Activated gamma-delta T cell (primary cell): ENCODE results near the gene FBXO47.
A peak's percentile ranks its signal among the peaks of the same experiment; 100 is the strongest.

ENCODE experiments used
- DNase-seq: peaks from one replicate; lab custom pipeline; 2025; lab: John Stamatoyannopoulos, UW
- total RNA-seq, 2 donors: gene quantifications; one replicate each; lab custom pipeline; 2026; lab: John Stamatoyannopoulos, UW

The FBXO47 gene, protein sequence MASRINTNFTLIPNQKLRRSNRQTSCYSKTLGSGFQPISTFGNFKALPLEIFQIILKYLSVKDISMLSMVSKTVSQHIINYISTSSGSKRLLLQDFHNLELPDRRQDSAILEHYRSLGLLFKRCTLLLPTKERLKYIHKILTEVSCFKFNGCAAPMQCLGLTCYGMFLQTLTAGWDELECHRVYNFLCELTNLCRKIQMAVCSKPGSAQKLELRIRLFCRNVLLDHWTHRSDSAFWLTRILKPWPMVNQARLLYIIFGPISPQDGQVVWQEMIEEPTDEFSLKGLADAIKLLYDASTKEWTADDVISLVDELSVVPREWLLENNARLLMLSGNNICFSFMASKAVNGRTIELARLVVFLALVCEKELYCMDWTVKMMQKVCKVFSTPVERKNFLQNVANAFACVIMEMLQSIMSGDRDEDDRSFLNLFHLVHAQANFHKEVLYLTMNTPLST
- 0 to 0.05 reads per million in 2 donors for total RNA-seq

- peak; percentile 34 for DNase-seq
These were observed at the start of gene FBXO47 for GRCh38 chr17:38967290-38967738. FBXO47 (minus strand) TSS chr17:38967403; CDS start chr17:38963025, 4,378 bp downstream.

DNA sequence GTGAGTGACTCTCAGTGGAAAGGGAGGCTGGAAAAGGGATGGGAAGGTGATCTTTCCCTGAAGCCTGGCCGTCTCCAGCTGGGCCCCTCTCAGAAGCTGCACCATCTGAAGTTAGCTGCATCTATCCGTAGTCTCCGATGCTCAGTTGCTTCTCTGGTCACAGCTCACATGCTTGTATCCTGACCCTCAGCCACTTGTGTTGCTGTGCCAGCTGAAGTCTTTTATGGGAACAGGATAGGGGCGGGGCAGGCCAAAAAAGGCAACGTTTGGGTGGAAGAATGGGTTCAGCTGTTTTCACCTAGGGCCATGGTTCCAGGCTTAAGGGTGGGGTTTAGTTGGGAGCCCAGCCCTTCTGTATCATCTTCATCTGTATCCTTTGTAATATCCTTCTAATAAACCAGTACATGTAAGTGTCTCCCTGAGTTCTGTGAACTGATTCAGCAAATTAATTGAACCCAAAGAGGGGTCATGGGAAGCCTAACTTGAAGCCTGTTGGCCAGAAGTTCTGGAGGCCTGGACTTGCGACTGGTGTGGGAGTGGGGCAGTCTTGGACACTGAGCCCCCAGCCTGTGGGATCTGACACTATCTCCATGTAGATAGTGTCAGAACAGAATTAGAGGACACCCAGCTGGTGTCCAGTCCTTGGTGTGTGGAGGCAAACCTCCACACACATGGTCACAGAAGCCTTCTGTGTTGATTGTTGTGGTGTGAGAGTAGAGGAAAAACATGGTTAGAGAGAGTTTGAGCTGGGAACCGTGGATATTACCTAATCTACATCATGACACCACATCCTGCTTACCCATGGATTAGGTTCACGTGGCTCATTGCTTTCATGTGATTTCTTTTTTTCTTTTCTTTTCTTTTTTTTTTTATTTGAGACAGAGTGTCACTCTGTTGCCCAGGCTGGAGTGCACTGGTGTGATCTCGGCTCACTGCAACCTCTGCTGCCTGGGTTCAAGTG, 49.3 kb upstream of the FBXO47 start:
- no peak for DNase-seq

DNA sequence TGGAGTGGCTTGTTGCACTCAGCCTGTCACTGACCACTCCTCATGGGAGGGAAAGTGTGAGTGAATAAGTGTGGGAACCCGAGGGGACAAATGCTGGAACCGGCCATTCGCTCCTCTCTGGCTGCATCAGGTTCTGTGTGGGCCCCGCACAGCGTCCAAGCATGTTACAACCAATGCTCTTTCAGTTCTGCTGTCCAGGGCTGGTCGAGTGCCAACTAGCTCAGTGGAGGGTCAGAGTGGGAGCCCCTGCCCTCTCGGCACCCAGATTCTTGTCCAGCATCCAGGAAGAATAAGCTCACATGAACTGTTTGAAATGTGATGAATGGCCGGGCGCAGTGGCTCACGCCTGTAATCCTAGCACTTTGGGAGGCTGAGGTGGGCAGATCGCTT, 48.3 kb upstream of the FBXO47 start:
- DNase-seq = no peak

GRCh38 chr17:39014795-39015545, 47.8 kb upstream of the FBXO47 start:
- DNase-seq = no peak

GRCh38 chr17:39014044-39014794, 47.0 kb upstream of the FBXO47 start:
- DNase-seq = no peak

DNA sequence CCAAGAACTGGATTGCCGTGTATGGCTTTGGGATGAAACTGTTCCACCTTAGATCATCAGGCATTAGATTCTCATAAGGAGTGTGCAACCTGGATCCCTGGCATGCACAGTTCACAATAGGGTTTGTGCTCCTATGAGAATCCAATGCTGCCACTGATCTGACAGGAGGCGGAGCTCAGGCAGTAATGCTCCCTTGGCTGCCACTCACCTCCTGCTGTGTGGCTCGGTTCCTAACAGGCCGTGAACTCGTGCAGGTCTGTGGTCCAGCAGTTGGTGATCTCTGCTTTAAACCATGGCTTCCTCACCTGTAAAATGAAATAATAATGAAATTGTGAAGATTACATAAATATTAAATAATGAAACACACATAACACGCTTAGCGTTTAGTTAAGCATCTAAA, 45.5 kb upstream of the FBXO47 start:
- DNase-seq = no peak

DNA sequence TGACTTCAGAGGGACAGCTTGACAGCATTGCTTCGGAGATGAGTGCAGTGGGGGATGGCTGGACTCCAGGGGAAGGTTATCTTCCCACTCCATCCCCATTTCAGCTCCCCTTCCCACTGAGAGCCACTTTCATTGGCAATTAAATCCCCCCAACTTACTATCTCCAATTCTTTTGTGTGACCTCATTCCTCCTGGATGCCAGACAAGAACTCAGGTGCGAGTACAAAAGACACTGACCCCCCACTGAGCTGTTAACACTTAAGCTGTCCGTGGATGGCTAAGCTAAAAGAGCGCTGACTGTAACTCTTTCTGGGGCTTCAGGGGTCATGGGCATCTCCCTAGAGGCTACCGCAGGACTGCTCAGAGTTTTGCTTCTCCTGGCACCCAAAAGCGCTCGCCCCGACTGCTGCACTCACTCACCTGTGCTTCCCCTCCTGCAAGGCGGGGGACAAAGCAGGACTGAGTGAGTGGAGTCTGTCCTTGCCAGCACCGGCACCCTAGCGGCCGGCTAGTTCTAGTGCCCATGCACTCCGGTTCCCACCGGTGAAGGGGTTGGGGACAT, 44.8 kb upstream of the FBXO47 start:
- DNase-seq = no peak

- no peak for DNase-seq
These were observed 42.4 kb upstream of the FBXO47 start for GRCh38 chr17:39009581-39010001.

DNA sequence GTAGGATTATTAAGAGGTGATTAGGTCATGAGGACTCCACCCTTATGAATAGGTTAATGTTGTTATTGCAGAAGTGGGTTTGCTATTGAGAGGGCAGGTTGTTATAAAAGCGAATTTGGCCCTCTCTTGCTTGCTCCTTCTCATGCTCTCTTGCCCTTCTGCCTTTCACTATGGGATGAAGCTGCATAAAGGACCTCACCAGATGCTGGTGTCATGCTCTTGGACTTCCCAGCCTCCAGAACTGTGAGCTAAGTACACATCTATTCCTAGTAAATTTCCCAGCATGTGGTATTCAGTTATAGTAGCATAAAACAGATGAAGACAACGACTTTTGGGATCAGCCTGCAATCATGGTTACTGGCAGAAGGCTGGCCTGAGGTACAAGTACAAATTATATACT, 41.4 kb upstream of the FBXO47 start:
- no peak for DNase-seq

DNA sequence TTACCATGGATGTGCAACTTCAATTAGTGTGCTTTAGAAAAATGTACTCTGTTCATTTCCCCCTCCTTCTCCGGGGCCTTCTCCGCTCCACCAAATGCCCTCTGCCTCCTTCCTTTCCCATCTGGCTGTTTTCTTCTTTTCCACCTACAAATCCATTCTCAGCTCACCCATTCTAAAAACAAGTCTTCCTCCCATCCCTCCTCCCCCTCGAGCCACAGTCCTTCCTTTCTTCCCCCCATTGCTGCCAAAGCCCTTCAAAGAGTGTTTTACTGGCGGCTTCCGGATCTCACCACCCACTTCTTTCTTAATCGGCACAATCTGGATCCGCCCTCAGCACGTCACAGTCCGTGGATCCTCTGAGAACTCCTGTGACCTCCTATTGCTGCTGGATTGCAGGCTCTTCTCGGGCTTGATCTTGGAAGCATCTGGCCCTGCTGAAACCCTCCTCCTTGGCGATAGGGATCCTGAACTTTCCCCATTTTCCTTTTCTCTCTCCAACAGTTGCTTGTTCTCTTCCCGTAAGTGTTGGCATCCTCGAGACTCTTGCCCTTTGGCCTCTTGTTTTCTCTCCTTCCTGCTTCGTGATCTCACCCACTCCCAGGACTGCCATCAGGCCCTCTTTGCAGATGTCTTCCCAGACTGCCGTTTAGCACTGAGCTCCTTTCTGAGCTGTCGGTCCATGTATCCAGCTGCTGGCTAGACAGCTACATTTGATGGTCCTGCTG, 36.0 kb upstream of the FBXO47 start:
- DNase-seq = no peak

- no peak for DNase-seq
These were observed 34.8 kb upstream of the FBXO47 start for GRCh38 chr17:39001703-39002637.

GRCh38 chr17:39000021-39000601, 32.9 kb upstream of the FBXO47 start:
- no peak for DNase-seq

GRCh38 chr17:38996660-38997337, 29.6 kb upstream of the FBXO47 start:
- no peak for DNase-seq

GRCh38 chr17:38994026-38994425, 26.8 kb upstream of the FBXO47 start:
- DNase-seq = no peak

- no peak for DNase-seq
These were observed 17.5 kb upstream of the FBXO47 start for GRCh38 chr17:38984666-38985065.

GRCh38 chr17:38982858-38983746, 15.9 kb upstream of the FBXO47 start:
- DNase-seq = no peak

GRCh38 chr17:38981636-38982035, 14.4 kb upstream of the FBXO47 start:
- no peak for DNase-seq
